HG02884 (cell line): ENCODE data around the gene TNNI3K.

Experiments used
- ATAC-seq: cut with Tn5 transposase; IDR thresholded peaks from one replicate; pipeline ENCODE4 v1.9.1; 2021; ENCODE audit warnings: mild to moderate bottlenecking, moderate library complexity; ENCODE audit not compliant: unreplicated experiment

The TNNI3K gene

GRCh38 chr1:74286414-74286813 lies 51.2 kb downstream of the TNNI3K start:
- ATAC-seq = no peak

- no peak for ATAC-seq
Observed at GRCh38 chr1:74314438-74314837, 79.3 kb downstream of the TNNI3K start.

- ATAC-seq = no peak
Observed at GRCh38 chr1:74316302-74316701, 81.1 kb downstream of the TNNI3K start.

- ATAC-seq = no peak
Observed at GRCh38 chr1:74317663-74318062, 82.5 kb downstream of the TNNI3K start.

GRCh38 chr1:74323937-74324473 lies 88.8 kb downstream of the TNNI3K start:
- no peak for ATAC-seq

GRCh38 chr1:74324684-74325448 lies 89.7 kb downstream of the TNNI3K start:
- no peak for ATAC-seq

- no peak for ATAC-seq
Observed at GRCh38 chr1:74328851-74329250, 93.7 kb downstream of the TNNI3K start.

GRCh38 chr1:74333244-74333643 lies 98.1 kb downstream of the TNNI3K start:
- ATAC-seq = no peak

GRCh38 chr1:74334147-74334546 lies 99.0 kb downstream of the TNNI3K start:
- ATAC-seq = no peak

GRCh38 chr1:74340656-74341055 lies 105.5 kb downstream of the TNNI3K start:
- ATAC-seq = no peak

GRCh38 chr1:74341702-74342339 lies 106.6 kb downstream of the TNNI3K start:
- ATAC-seq = no peak

- no peak for ATAC-seq
Observed at GRCh38 chr1:74343216-74343615, 108.0 kb downstream of the TNNI3K start.

- no peak for ATAC-seq
Observed at GRCh38 chr1:74344387-74344786, 109.2 kb downstream of the TNNI3K start.

GRCh38 chr1:74356493-74356892 lies 121.3 kb downstream of the TNNI3K start:
- no peak for ATAC-seq

GRCh38 chr1:74357150-74357549 lies 122.0 kb downstream of the TNNI3K start:
- ATAC-seq = no peak

GRCh38 chr1:74357756-74358155 lies 122.6 kb downstream of the TNNI3K start:
- ATAC-seq = no peak

GRCh38 chr1:74362691-74363090 lies 127.5 kb downstream of the TNNI3K start:
- no peak for ATAC-seq

GRCh38 chr1:74363220-74363619 lies 128.0 kb downstream of the TNNI3K start:
- no peak for ATAC-seq

- ATAC-seq = no peak
Observed at GRCh38 chr1:74367175-74367813, 132.1 kb downstream of the TNNI3K start.

- no peak for ATAC-seq
Observed at GRCh38 chr1:74368335-74368734, 133.1 kb downstream of the TNNI3K start.

GRCh38 chr1:74375376-74375775 lies 140.2 kb downstream of the TNNI3K start:
- ATAC-seq = no peak

- ATAC-seq = no peak
Observed at GRCh38 chr1:74380252-74380651, 145.1 kb downstream of the TNNI3K start.
